Activated CD8-positive, alpha-beta T cell treated with anti-CD3 and anti-CD28 coated beads for 36 hours (primary cell): ENCODE measurements around the gene HORMAD2. TPM values are rescaled to one million over a fixed set of nuclear protein-coding genes. Genes with fewer than 3 reads are reported as not detected.

ENCODE experiments used
- ATAC-seq: fragments of 200-7000 bp; cut with Tn5 transposase; one replicate; pipeline ENCODE4 v1.10.0; 2021; ENCODE audit warnings: mild to moderate bottlenecking, moderate library complexity
- CTCF ChIA-PET: fragments of 350-600 bp; sonication (Branson Sonifier 250); formaldehyde crosslinking; loops from one replicate; lab custom pipeline; 2021; ENCODE audit warnings: antibody characterized with exemption; lab: Charles Lee
- POLR2A ChIA-PET: fragments of 350-600 bp; sonication (Branson Sonifier 250); formaldehyde crosslinking; loops from one replicate; lab custom pipeline; 2021; ENCODE audit warnings: antibody characterized with exemption; lab: Charles Lee
- DNase-seq: peaks from one replicate; pipeline ENCODE4 v3.0.0-alpha.2; 2020
- H3K27ac Mint-ChIP-seq: one replicate; pipeline ENCODE4 v1.8.0; 2021; ENCODE audit warnings: mild to moderate bottlenecking, mixed read lengths
- H3K27me3 Mint-ChIP-seq: one replicate; pipeline ENCODE4 v1.8.0; 2021; ENCODE audit warnings: mixed read lengths
- H3K36me3 Mint-ChIP-seq: one replicate; pipeline ENCODE4 v1.8.0; 2021; ENCODE audit warnings: low read depth, mixed read lengths
- H3K4me1 Mint-ChIP-seq: one replicate; pipeline ENCODE4 v1.8.0; 2021; ENCODE audit warnings: low read depth, mixed read lengths
- H3K4me3 Mint-ChIP-seq: one replicate; pipeline ENCODE4 v1.8.0; 2021; ENCODE audit warnings: mild to moderate bottlenecking, moderate library complexity, mixed read lengths
- H3K9me3 Mint-ChIP-seq: one replicate; pipeline ENCODE4 v1.8.0; 2021; ENCODE audit warnings: mixed read lengths
- intact Hi-C: fragments of 100-400 bp; cut with micrococcal nuclease; formaldehyde crosslinking; loops from one replicate; pipeline ENCODE4 v1.10.0; 2022
- total RNA-seq, 2 experiments: library from RNA; stranded (reverse); gene quantifications; one replicate each; pipeline ENCODE4 v1.2.3, GENCODE V29; 2021
- TF ChIP-seq, protein P1 (sequence below): fragments of 200-600 bp; IDR thresholded peaks from one replicate; pipeline ENCODE4 v1.8.0; 2022; ENCODE audit warnings: antibody characterized with exemption, mild to moderate bottlenecking

Gene HORMAD2
- total RNA-seq, 2 experiments from 2014 or later: not detected

DNA sequence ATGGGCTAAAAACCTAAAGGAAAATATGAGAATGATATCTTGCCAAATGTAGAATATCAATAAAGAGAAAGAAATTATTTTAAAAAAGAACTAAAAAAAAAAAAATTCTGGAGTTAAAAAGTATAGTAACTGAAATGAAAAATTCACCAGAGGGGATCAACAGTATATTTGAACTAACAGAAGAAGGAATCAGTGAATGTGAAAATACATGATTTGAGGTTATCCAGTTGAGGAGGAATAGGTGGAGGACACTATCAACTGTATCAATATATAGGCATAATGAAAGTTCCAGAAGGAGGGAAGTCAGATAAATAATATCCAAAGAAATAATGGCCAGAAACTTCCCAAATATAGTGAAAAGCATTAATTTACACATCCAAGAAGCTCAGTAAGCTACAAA, 16.1 kb upstream of the HORMAD2 start:
- H3K4me3 Mint-ChIP-seq: no peak overlapping the region
- intact Hi-C loops: no loop called here
- H3K27ac Mint-ChIP-seq: no peak overlapping the region
- POLR2A ChIA-PET: no interaction called here
- DNase-seq (no peak), ATAC-seq (no peak)
- H3K36me3 Mint-ChIP-seq: no peaks in the 10 kb centered on the region
- TF ChIP-seq, protein P1, sequence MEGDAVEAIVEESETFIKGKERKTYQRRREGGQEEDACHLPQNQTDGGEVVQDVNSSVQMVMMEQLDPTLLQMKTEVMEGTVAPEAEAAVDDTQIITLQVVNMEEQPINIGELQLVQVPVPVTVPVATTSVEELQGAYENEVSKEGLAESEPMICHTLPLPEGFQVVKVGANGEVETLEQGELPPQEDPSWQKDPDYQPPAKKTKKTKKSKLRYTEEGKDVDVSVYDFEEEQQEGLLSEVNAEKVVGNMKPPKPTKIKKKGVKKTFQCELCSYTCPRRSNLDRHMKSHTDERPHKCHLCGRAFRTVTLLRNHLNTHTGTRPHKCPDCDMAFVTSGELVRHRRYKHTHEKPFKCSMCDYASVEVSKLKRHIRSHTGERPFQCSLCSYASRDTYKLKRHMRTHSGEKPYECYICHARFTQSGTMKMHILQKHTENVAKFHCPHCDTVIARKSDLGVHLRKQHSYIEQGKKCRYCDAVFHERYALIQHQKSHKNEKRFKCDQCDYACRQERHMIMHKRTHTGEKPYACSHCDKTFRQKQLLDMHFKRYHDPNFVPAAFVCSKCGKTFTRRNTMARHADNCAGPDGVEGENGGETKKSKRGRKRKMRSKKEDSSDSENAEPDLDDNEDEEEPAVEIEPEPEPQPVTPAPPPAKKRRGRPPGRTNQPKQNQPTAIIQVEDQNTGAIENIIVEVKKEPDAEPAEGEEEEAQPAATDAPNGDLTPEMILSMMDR: no peak
- H3K9me3 Mint-ChIP-seq: peaks cover 14% of the 10 kb centered on the region
- H3K27me3 Mint-ChIP-seq: peaks cover 1% of the 10 kb centered on the region
- CTCF ChIA-PET: interaction anchor here (0.8 kb wide), 1 partner anchor 24 kb away, joined by 3 read pairs; no protein-coding TSS in a partner anchor
- no peaks in the 10 kb centered on the region for H3K4me1 Mint-ChIP-seq

DNA sequence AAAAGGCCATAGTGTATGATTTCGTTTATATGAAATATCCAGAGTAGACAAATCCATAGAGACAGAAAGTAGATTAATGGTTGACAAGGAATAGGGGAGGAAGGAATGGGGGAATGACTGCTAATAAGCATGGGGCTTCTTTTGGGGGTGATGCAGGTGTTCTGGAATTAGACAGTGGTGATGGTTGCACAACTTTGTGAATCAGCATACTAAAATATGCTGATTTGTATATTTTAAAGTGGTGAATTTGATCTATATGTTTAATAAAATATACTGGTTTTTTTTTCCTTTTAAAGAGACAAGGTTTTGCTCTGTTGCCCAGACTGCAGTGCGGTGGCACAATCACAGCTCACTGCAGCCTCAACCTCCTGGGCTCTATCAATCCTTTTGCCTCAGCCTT, 6.5 kb upstream of the HORMAD2 start:
- H3K27ac Mint-ChIP-seq: no peak overlapping the region
- peaks cover 16% of the 10 kb centered on the region for H3K27me3 Mint-ChIP-seq
- no peaks in the 10 kb centered on the region for H3K36me3 Mint-ChIP-seq
- H3K9me3 Mint-ChIP-seq: no peaks in the 10 kb centered on the region
- DNase-seq: no peak
- TF ChIP-seq, protein P1: no peak
- POLR2A ChIA-PET: no interaction called here
- H3K4me1 Mint-ChIP-seq: peaks cover 6% of the 10 kb centered on the region
- no peak overlapping the region for H3K4me3 Mint-ChIP-seq
- CTCF ChIA-PET: interaction anchor here (1.2 kb wide), 1 partner anchor 70 kb away, joined by 3 read pairs; no protein-coding TSS in a partner anchor
- ATAC-seq: no peak
- intact Hi-C loops: no loop called here

DNA sequence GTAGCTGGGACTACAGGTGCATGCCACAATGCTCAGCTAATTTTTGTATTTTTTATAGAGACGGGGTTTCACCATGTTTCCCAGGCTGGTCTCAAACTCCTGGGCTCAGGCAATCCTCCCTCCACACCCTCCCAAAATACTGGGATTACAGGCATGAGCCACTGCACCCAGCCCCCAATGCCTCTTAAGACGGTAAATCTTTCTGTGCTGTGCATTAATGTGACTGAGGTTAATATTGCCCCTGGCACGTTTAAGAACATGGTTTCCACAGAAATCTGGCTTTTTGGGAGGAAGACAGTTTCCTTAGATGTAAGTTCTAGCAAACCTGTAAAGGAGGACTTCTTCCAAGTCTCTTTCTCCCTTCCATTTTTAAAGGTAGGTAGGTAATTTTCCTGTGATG, 6.1 kb upstream of the HORMAD2 start:
- TF ChIP-seq, protein P1: no peak
- Mint-ChIP-seq H3K36me3 (no peaks in the 10 kb centered on the region), H3K4me1 (peaks cover 10% of the 10 kb centered on the region), H3K27ac (no peak overlapping the region), H3K9me3 (no peaks in the 10 kb centered on the region), H3K4me3 (no peak overlapping the region), H3K27me3 (peaks cover 16% of the 10 kb centered on the region)
- no peak for DNase-seq
- ChIA-PET CTCF (interaction anchor here (1.2 kb wide), 1 partner anchor 71 kb away, joined by 3 read pairs; no protein-coding TSS in a partner anchor), POLR2A (no interaction called here)
- intact Hi-C loops: no loop called here
- ATAC-seq: no peak

DNA sequence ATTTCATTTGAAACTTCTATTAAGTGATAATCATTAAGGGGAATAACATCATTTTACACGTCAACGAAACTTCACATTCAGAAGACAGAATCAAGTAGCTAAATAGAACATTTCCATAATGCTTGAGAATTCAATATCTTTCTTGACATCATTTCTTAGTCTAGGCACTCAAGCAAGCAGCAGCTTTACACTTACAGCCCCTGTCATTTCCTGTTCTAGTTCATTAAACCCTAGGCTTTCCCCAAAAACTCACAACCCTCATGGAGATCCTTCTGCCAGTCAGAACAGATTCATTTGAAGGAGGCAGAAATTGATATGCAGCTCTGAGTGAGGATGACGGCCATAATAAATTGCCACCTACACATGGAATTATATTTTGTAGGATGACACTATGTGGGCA, 5.3 kb upstream of the HORMAD2 start:
- H3K4me3 Mint-ChIP-seq: no peak overlapping the region
- peaks cover 10% of the 10 kb centered on the region for H3K4me1 Mint-ChIP-seq
- POLR2A ChIA-PET: interaction anchor here (0.8 kb wide), 1 partner anchor 27 kb away, joined by 3 read pairs; no protein-coding TSS in a partner anchor
- DNase-seq (no peak), ATAC-seq (no peak)
- no peaks in the 10 kb centered on the region for H3K9me3 Mint-ChIP-seq
- no peaks in the 10 kb centered on the region for H3K36me3 Mint-ChIP-seq
- CTCF ChIA-PET: interaction anchor here (1.2 kb wide), 1 partner anchor 71 kb away, joined by 3 read pairs; no protein-coding TSS in a partner anchor
- peaks cover 16% of the 10 kb centered on the region for H3K27me3 Mint-ChIP-seq
- intact Hi-C loops: no loop called here
- TF ChIP-seq, protein P1: no peak
- H3K27ac Mint-ChIP-seq: no peak overlapping the region

DNA sequence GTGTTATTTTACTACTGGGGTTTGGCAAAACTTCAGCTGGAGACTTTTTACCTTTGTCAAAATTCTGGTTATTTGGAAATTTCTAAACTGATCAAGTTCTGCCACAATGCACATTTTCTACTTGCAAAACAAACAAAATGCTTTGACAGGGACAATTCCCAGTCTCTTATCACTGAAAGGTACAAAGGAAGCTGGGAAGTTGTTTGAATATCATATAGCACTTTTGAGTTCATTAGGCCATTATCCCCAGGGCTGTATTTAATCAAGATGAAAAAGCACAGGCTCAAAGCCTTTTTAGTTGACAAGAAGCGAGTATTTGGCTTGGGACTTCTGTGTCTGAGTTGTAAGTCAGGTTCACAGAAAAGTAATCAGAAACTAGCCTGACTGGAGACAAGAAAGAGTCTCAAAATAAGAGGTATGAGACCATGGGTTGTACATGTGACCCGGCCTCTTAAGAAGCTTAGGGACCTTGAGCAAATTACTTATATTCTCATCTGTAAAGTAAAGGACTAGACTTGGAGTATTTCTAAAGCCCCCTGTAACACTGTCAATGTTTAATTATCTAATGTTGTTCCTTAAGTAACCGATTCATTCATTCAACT, 2.9 kb upstream of the HORMAD2 start:
- H3K27me3 Mint-ChIP-seq: peaks cover 14% of the 10 kb centered on the region

More for the DNA sequence above, 2.9 kb upstream of the HORMAD2 start:
- H3K4me3 Mint-ChIP-seq: no peak overlapping the region
- no peaks in the 10 kb centered on the region for H3K36me3 Mint-ChIP-seq
- intact Hi-C loops: no loop called here
- H3K4me1 Mint-ChIP-seq: peaks cover 10% of the 10 kb centered on the region
- ChIA-PET CTCF (interaction anchor here (0.9 to 2.9 kb wide), 3 partner anchors 8 to 441 kb away, joined by 3 to 16 read pairs (median 4); no protein-coding TSS in a partner anchor), POLR2A (no interaction called here)
- ATAC-seq (no peak), DNase-seq (no peak)
- TF ChIP-seq, protein P1: no peak
- H3K9me3 Mint-ChIP-seq: no peaks in the 10 kb centered on the region
- H3K27ac Mint-ChIP-seq: no peak overlapping the region
